Fibroblast of villous mesenchyme (primary cell): ENCODE results near the gene GDAP2. TPM values are rescaled to one million over a fixed set of nuclear protein-coding genes. Genes with fewer than 3 reads are reported as not detected.
"Not testable (repeated sequence)": the region's sequence is repeated elsewhere in the genome, so short reads cannot be mapped to it uniquely, and the experiment has no call there.

Source experiments
- DNase-seq: peaks from one replicate; pipeline ENCODE4 v3.0.0-alpha.2; 2010; ENCODE audit warnings: low read depth
- H3K4me3 ChIP-seq: 2 replicates; pipeline ENCODE4 v1.5.1; 2011; ENCODE audit warnings: low read depth, mild to moderate bottlenecking, low read length
- CTCF ChIP-seq: IDR thresholded peaks from 2 replicates; pipeline ENCODE4 v1.5.1; 2012; ENCODE audit warnings: low read depth, mild to moderate bottlenecking, low read length; ENCODE audit not compliant: insufficient read depth
- total RNA-seq: library from RNA; depleted of rRNA; stranded (reverse); fragments of >200 nt; gene quantifications from 2 replicates; pipeline ENCODE4 v1.2.3, GENCODE V29; 2012

The GDAP2 gene
- total RNA-seq, 1 donor = 34.5 TPM

- DNase-seq = peak; percentile 5
- peak overlapping the region; percentile 94 for H3K4me3 ChIP-seq
- no peak for TF ChIP-seq CTCF
These were observed 689 bp upstream of the GDAP2 start for GRCh38 chr1:117930173-117930447.

- TF ChIP-seq CTCF = peak; percentile 32
- DNase-seq = peak; percentile 62
These were observed 509 bp downstream of the GDAP2 start for GRCh38 chr1:117928881-117929342.

GRCh38 chr1:117925981-117926380 lies 3.4 kb downstream of the GDAP2 start:
- TF ChIP-seq CTCF = no peak
- H3K4me3 ChIP-seq = no peak overlapping the region
- DNase-seq = no peak

More at GRCh38 chr1:117928881-117929342, 509 bp downstream of the GDAP2 start:
- peak overlapping the region; percentile 94 for H3K4me3 ChIP-seq

GRCh38 chr1:117922717-117923116 lies 6.7 kb downstream of the GDAP2 start:
- not testable (repeated sequence) for DNase-seq, H3K4me3 ChIP-seq

GRCh38 chr1:117921991-117922390 lies 7.4 kb downstream of the GDAP2 start:
- DNase-seq = no peak
- TF ChIP-seq CTCF = no peak
- H3K4me3 ChIP-seq = no peak overlapping the region

GRCh38 chr1:117919376-117919775 lies 10.0 kb downstream of the GDAP2 start:
- DNase-seq = no peak
- H3K4me3 ChIP-seq = no peak overlapping the region
- TF ChIP-seq CTCF = no peak

- no peak overlapping the region for H3K4me3 ChIP-seq
- no peak for DNase-seq
- TF ChIP-seq CTCF = no peak
These were observed 18.4 kb downstream of the GDAP2 start for GRCh38 chr1:117911051-117911450.

- no peak overlapping the region for H3K4me3 ChIP-seq
- TF ChIP-seq CTCF = no peak
- no peak for DNase-seq
These were observed 24.4 kb downstream of the GDAP2 start for GRCh38 chr1:117905019-117905418.
